ENCODE data around the gene TOB2.

Gene TOB2, protein sequence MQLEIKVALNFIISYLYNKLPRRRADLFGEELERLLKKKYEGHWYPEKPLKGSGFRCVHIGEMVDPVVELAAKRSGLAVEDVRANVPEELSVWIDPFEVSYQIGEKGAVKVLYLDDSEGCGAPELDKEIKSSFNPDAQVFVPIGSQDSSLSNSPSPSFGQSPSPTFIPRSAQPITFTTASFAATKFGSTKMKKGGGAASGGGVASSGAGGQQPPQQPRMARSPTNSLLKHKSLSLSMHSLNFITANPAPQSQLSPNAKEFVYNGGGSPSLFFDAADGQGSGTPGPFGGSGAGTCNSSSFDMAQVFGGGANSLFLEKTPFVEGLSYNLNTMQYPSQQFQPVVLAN

DNA sequence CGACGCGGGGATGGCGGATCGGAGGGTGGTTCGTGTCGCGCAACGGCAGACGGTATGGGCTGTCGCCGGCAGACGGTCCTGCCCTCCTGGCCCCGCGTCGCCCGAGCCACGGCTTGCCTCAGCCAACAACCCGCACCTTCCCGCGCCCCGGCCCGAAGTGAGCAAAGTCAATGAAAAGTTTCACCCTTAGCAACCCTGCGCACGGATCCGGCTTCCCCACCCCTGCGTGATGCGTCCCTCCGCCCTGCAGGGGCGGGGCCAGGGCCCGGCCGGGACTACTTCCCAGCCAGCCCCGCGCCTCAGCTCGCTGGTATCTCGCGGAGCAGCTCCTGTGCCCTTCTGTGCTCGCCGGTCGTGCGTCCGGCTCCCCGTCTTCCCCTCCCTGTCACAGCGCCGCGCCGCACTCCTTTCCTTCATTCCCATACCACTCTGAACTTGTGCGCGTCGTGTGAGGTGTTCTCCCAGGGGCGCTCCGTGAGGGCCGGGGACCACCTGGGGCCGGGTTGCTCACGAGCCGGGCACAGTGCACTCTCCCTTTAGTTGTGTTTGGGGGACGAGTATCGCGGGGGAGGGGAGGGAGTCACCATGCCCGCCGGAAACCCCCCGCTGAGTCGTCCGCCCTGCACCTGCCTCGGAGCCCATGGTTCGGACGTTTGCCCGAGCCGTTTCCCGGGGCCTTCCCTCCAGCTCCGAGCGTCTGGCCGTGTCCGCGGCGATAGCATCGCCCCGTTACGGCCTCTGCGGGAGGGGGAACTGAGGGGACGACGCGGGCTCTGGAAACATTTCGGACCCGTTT is at the start of gene TOB2:
TOB2 (minus strand) TSS at position 163 of the 796 bp plus-strand sequence. CDS start 9,456 bp downstream, outside the sequence.
- DNase-seq = peak; percentile 93 to 99 (median 96)
- intact Hi-C loops (cut with DNase I) = no loop called here

DNA sequence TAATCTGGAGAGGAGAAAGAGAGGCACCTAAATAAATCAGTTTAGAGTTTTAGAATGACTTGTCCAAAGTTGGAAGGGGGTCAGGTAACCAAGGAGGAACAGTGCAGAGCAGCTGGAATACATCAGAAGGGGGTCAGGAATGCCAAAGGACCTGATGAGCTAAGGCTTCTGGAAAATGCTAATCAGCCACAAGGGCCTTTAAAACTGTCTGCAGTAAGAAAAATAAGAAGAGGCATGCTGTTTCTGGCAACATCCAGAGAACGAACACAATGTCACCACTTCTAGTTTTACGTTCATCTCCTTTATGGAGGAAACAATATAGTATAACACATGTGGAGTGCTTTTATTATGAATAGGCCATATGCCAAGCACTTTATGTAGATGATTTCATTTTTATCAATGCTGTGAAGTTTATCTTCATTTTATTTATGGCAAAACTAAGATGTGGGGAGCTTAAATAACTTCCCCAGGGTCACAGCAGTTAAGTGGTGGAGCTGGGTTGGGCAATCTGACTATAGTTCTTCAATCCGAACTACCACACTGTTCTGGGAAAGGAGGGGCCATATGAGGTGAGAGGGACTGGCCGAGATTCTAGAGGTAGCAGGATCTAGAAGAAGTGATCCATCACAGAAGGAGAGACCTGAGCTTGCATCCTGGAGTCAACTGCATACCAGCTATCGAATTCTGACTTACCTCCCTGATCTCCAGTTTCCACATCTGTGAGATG is 44.9 kb upstream of the TOB2 start:
- DNase-seq = no peak
- intact Hi-C loops (cut with DNase I) = no loop called here

DNA sequence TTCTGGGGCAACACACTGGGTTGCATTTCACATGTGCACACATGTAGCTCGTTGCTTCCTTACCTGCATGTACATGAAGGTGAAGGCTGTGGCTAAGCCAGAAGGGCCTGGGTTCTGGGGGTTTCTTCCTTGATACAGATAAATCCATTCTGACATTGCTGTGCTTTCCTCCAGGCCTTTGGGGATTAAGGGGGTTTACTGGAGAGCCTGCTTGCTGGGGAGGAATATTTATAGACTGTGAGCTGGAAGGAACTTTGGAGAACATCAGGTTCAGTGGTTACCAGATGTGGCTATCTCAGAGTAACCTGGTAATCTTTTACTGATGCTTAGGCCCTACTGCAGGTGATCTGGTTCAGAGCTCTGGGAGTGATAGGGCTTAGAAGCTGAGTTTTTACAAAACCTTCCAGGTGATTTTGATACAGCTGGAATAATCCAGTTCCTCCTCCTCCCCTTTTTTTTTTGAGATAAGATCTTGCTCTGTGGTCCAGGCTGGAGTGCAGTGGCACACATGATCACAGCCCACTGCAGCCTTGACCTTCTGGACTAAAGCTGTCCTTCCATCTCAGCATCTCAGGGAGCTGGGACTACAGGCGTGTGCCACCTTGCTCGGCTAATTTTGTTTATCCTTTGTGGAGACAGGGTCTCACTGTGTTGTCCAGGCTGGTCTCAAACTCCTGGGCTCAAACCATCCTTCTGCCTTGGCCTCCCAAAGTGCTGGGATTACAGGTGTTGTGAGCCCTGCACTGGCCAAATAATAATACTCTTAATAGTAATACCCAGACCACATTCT is 42.2 kb upstream of the TOB2 start:
- peak in 1 of 10 donors; percentile 35 for DNase-seq
- intact Hi-C loops (cut with DNase I) = no loop called here

DNA sequence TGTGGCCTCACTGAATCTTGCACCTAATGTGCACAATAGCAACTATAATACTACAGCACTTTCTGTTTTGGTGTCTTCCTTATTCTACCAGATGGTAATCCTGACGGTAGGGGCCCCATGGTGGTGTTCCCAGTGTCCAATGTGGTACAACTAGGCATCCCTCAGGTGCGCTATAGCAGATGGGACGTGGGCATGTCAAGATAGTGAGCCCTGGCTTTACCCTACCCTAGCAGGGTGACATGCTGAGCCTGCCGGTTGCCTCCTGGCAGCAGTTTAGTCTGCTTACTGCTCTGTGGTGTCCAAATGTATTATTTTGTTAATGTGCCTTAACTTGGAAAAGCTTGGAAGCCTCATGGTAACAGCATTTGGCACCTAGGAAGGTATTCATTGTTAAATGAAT is 41.5 kb upstream of the TOB2 start:
- peak in 1 of 10 donors; percentile 5 for DNase-seq
- intact Hi-C loops (cut with DNase I) = no loop called here

DNA sequence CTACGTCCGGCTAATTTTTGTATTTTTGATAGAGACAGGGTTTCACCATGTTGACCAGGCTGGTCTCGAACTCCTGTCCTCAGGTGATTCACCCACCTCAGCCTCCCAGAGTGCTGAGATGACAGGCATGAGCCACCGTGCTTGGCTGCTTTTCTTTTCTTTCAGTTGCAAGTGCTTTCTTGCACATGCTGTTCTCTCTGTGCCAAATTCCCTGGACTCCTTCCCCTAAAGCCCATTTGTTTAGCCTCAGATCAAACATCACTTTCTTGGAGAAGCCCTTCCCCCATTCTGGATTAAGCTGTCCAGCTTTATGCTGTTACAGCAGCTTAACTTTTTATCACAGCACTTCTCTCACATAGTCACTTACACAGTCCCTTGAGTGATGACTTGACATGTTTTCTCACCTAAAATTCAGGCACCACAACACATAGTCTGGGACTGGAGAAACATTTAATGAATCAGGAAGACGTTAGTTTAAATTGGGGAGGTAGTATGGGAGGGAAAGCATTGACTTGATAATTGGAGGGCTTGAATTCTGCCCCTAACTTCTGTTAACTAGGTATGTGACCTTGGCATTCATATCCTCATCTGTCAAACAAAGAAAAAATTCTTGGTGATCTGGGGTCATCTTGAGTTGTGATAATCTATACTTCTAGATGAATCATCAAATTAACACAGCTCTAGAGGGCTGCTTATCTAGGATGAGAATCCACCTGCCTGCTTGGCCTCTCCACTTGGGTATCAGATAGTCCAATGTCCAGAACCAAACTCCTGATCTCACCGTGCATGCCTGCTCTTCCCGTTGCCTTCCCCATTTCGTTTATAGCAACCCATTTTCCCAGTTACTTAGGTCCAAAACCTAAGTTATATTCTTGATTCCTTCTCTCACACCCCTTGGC is 40.7 kb upstream of the TOB2 start:
- intact Hi-C loops (cut with DNase I) = no loop called here
- no peak for DNase-seq

DNA sequence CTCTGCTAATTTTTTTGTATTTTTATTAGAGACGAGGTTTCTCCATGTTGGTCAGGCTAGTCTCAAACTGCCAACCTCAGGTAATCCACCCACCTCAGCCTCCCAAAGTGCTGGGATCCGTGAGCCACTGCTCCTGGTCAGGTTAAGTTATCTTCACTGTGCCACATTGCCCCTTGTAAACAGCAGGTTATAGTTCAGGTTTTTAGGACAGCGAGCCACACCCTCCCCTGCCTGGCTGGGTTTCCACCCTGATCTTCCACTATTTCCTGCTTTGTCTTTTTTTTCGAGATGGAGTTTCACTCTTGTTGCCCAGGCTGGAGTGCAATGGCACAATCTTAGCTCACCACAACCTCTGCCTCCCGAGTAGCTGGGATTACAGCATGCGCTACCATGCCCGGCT is 38.4 kb upstream of the TOB2 start:
- intact Hi-C loops (cut with DNase I) = no loop called here
- no peak for DNase-seq

DNA sequence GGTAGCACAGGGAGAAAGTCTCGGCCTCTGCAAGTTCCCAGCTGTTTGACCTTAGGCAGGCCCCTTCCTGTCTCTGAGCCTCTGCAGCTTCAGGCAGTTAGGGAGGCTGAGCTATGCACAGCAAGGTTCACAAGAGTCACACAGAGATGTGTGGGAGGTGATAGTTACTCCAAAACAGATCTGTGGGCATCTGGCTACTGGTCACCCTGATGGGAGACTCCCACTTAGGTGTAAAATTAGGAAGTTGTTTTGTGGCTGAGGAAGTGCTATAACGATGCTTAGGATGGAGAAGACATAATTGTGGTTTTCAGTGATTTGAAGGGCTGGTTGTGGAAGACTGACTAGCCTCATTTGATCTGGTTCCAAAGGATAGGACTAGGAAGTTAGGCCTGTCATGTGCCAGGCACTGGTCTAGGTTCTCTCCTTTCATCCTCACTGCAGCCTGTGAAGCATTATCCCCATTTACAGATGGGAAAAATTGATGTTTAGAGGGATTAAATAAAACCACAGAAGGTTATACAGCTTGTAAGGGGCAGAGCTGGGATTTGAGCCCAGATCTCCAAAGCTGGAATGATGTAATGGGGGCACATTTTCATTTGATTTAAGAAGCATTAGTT is 35.8 kb upstream of the TOB2 start:
- intact Hi-C loops (cut with DNase I) = loop anchor here (5.0 kb wide), 1 partner anchor 35 kb away; no protein-coding TSS in a partner anchor
- no peak for DNase-seq

DNA sequence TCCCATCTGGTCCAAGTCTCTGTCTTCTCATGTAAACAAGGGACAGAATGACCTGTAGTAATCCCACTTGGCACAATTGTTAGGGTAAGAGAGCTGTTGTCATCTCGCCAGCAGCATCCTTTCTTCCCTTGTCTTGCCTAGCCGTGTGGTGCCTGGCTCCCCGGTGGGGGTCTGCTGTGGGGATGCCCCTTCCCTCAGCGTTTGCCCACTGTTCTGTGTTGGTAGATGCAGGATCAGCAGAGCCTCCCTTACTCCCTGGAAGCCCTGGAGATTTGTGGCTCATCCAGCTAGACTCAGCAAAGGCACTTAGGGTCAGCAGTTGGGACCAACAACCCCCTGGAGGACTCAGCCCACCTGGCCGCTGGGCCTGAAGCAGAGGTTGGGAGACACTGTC is 35.3 kb upstream of the TOB2 start:
- peak in 1 of 10 donors; percentile 45 for DNase-seq

DNA sequence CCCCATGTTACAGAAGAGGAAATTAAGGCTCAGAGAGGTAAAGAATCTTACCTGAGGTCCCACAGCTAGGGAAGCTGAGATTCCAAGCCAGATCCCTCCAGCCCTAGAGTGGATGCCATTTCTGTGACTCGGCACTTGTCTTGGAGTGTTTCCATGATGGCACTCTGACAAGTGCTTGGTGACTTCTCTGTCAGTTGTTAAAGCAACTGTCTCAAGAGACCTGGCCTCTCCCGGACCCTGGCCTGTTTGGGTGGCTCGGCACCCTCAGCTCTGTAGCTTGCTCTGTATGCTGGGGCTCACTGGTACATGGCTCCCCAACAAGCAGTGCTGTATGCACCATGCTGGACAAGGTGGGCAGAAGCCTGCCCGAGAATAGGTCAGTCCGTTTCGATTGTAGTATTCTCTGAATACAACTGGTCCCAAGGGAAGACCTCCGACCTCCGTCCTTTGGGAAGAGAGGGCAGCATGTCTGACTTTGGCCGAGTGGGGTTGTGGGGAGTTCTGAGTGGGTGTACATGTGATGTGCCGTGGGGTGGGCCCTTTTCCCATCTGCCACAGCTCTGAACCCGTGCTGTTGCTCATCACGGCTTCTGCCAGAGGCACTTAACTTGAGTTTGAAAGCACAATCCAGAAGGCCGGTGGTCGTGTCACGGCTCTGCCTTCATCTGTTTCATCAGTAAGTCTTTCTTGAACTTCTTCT is 34.7 kb upstream of the TOB2 start:
- intact Hi-C loops (cut with DNase I) = loop anchor here (5.0 kb wide), 1 partner anchor 36 kb away; no protein-coding TSS in a partner anchor
- peak in 3 of 10 donors; percentile 8 to 59 (median 31) for DNase-seq

More for the DNA sequence above, 35.3 kb upstream of the TOB2 start:
- intact Hi-C loops (cut with DNase I) = loop anchor here (5.0 kb wide), 1 partner anchor 35 kb away; no protein-coding TSS in a partner anchor

DNA sequence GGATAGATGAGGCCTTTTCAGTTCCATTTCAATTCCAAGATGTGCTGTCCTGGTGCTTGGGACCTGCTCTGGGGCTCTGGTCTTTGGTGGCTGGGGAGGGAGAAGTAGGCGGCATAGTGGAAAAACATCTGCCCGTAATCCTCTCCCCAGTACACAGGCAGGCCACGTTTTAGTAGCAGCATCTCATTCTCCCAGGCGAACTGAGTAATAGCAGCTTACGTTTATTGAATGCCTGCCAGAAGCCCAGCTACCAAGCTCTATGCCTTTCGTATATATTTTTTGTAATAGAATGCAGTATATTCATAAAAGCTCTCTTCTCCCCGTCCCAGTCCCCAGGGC is 33.8 kb upstream of the TOB2 start:
- intact Hi-C loops (cut with DNase I) = loop anchor here (5.0 kb wide), 1 partner anchor 37 kb away; no protein-coding TSS in a partner anchor

DNA sequence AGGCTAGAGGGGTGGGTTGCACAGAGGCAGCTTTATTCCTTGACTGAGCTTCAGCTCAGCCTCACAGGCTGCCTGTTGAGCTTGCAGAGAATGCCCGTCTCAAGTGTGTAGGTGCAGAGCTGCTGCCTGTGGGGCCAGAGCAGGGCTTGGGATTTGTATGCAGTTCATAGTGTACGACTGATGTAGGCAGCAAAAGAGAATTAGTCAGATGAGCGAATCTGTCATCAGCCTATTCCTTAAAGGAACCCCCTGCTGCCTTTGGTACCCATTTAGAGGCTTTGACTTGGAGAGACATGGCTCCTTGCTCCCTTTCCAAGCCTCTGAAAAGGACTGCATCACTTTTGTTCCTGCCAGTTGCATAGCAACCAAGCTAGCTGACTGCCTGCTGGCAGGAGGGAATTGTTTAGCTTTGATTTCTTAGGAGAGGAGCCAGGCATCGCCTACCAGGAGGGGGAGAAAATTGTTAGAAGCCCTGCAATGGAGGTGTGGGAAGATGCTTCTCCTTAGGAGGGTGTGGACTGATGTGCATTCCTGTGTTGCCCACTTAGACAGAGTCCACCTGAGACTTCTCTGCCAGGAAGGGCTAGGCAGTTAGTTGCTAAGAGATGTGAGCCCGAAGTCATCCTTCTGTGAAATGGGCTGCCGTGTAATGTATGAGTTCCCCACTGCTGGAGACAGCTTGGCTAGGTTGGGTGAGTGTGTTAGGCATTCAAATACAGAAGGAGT is 33.2 kb upstream of the TOB2 start:
- intact Hi-C loops (cut with DNase I) = loop anchor here (5.0 kb wide), 1 partner anchor 37 kb away; no protein-coding TSS in a partner anchor
- peak in 9 of 10 donors; percentile 39 to 91 (median 60) for DNase-seq

More for the DNA sequence above, 33.8 kb upstream of the TOB2 start:
- peak in 3 of 10 donors; percentile 11 to 62 (median 11) for DNase-seq

DNA sequence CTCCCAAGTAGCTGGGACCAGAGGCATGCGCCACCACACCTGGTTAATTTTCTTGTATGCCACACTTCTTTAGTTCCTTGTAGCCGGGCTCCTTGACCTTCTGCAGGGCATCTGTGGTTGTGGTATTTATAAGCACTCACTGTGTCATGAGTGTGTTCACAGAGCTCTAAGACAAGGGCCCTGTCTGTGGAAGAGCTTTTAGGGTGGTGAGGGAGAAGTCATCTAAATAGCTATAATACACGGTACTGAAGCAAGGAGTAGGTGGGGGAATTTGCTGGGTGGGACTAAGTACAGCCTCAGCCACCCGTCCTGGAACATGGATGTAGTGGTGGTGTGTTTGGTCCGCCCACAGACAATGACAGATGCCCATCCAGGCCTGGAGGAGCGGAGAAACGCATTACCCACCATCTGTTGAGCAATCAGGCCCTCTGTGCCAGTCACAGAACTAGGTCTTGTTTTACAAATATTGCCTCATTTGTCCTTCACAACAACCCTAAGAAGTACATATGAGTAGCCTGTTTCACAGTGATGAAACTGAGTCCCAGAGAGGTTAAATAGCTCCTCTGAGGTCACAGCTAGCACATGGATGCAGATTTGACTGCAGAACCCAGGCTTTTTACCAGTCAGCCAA is 32.4 kb upstream of the TOB2 start:
- intact Hi-C loops (cut with DNase I) = no loop called here
- peak in 7 of 10 donors; percentile 28 to 85 (median 40) for DNase-seq

DNA sequence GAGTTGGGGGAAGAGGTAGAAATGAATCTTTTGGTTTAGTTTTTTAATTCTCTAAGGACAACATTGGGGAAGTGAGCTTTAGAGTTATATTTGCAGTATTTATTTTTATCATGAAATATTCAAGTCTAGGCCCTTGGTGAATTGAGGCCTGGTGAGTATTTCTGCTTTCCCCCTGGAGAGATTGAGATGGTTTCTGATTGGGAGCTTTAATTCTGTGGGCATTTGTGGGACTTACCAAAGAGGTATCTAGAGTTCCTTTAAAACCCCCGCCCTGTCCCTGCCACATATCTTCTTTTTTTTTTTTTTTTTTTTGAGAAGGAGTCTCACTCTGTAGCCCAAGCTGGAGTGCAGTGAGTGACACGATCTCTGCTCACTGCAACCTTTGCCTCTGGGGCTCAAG is 31.9 kb upstream of the TOB2 start:
- intact Hi-C loops (cut with DNase I) = no loop called here
- no peak for DNase-seq

DNA sequence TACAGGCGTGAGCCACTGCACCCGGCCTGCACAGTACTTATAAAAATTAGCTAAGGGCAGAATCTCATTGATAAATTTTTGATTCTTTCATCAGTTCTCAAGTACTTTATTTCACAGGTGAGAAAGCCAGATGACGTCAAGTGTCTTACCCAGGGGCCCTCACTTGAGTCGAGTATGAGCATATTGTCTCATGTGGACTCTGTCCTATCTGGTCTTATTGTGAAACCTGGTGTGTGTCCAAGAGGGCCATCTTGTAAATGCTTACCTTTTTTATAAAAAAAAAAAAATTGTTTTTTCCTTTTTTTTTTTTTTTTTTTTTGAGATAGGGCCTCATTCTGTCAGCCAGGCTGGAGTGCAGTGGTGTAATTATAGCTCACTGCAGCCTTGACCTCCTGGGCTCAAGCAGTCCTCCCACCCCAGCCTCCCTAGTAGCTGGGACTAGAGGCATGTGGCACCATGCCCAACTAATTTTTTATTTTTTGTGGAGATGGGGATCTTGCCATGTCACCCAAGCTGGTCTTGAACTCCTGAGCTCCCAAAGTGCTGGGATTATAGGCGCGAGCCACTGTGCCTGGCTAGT is 28.4 kb upstream of the TOB2 start:
- no peak for DNase-seq
- intact Hi-C loops (cut with DNase I) = no loop called here

DNA sequence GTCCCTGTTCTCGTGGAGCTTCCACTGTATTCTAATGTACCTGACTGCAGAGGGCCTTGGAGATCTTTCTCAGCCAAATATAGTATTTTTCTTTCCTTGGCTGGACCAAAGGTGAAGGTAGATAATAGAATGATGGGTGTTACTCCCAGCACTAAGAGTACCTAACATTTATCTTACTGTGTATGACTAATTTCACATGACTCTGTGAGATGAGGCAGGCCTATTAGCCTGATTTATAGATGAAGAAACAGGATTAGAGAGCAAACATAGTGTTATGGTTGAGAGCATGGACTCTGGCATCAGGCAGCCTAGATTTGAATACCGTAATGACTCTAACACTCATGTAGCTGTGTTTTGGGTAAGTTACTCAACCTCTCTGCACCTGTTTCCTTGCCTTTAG is 25.0 kb upstream of the TOB2 start:
- intact Hi-C loops (cut with DNase I) = no loop called here
- DNase-seq = peak in 1 of 10 donors; percentile 1

DNA sequence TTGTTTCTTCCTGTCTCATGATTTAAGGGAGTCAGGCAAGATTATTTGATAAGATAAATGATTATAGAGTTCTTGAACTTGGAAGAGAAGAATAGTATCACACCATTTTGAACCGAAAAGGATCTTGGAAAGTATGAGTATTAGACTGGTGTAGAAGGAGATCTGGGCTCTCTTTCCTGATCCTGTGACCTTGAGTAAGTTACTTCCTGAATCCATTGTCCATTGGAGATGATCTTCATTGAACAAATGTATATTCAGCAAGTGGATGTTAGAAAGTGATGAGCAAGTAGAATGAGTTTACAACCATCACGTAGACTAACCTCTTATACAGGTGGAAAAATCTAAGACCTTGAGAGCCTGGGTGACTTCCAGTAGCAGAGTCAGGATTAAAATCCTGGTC is 24.3 kb upstream of the TOB2 start:
- no peak for DNase-seq
- intact Hi-C loops (cut with DNase I) = no loop called here

All from posterior cingulate gyrus (tissue), 11 donors.